Kidney glomerular epithelial cell (primary cell): ENCODE data around the gene NTPCR.
"Not testable (repeated sequence)": the region's sequence is repeated elsewhere in the genome, so short reads cannot be mapped to it uniquely, and the experiment has no call there.

Source experiments
- DNase-seq: peaks from one replicate; lab custom pipeline; 2025; lab: John Stamatoyannopoulos, UW

NTPCR gene

DNA sequence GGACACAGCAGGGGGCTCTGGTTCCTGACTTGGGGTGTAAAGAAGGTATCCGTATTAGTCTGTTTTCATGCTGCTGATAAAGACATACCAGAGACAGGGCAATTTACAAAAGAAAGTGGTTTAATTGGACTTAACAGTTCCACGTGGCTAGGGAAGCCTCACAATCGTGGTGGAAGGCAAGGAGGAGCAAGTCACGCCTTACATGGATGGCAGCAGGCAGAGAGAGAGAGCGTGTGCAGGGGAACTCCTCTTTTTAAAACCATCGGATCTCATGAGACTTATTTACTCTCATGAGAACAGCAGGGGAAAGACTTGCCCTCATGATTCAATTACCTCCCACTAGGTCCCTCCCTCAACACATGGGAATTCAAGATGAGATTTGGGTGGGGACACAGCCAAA, 23.2 kb upstream of the NTPCR start:
- DNase-seq: not testable (repeated sequence)

DNA sequence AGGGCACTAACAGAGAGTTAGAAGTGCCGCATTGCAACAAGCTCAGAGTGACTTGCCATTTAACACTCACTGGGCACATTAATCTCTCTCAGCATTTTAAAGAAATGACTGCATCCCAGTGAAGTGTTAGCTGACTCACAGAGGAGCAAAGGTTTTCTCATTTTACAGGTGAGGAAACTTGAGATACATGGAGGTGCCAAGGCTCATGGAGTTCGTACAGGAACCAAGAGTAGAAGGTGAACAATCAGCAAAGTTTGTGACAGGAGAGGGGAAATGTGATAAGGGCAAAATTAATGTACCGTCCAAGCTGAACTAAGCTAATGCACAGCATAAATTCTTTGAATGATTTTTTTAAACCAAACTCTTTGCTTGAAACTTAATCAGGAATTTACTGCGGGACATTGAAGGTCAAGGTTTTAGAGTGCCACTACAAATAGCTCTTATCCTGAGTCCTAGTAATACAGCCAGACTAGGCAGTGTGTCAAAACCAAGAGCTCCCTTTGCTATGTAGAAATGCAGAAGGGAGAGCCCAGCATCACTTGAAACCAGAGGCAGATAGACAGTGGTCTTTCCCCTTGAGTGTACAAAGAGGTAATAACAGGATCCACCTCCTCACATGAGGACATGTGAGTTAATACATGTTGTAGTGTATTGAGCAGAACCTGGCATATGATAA, 22.4 kb upstream of the NTPCR start:
- DNase-seq: no peak

GRCh38 chr1:232932486-232933425, 17.7 kb upstream of the NTPCR start:
- no peak for DNase-seq

- no peak for DNase-seq
Observed at GRCh38 chr1:232936941-232937340, 13.5 kb upstream of the NTPCR start.

DNA sequence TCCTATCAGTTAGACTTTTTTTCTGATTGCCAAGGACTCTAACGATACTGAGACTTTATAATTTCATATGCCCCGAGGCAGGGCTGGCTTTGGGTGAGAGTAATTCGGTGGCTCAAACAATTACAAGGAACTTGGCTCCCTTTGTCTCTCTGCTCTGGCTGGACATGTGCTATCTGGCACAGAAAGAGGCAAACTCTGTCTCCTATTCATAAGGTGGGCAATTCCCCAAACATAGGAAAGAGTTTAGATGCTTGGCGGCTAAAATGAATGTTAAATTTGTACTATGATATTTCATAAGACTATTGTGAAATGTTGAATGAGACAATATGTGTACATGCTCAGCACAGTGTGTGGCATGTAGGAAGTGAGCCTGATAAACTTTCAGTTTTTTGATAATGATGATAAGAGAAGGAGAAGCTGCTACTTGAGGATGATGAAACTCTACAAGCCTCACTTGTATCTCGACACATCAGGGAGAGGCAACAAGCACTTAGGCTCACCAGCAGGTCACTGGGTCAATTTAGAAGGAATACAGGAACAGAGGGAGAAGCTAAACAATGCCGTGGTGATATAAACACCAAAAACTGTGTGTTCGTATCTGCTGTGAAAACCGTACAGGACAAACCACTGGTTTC, 12.6 kb upstream of the NTPCR start:
- no peak for DNase-seq

- DNase-seq: no peak
Observed at GRCh38 chr1:232938926-232939325, 11.5 kb upstream of the NTPCR start.

DNA sequence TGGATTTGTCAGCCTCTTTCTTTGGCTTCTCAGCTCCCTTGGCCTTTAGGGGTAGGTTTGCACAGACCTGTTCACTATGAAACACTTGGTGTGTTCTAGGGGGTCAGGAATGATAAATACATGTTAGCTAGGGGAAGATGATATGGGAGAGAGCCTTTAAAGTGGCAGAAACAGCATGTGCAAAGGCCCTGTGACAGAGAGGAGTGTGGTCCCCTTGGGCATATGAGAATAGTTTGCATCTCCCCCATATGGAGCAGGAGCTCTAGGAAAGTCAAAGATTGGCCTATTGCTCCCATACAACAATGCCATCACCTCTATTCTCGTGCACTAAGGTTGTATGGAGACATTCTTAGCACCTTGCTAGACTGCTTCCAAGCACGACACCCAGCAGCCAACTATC, 10.7 kb upstream of the NTPCR start:
- DNase-seq: no peak

GRCh38 chr1:232940262-232940661, 10.1 kb upstream of the NTPCR start:
- no peak for DNase-seq

DNA sequence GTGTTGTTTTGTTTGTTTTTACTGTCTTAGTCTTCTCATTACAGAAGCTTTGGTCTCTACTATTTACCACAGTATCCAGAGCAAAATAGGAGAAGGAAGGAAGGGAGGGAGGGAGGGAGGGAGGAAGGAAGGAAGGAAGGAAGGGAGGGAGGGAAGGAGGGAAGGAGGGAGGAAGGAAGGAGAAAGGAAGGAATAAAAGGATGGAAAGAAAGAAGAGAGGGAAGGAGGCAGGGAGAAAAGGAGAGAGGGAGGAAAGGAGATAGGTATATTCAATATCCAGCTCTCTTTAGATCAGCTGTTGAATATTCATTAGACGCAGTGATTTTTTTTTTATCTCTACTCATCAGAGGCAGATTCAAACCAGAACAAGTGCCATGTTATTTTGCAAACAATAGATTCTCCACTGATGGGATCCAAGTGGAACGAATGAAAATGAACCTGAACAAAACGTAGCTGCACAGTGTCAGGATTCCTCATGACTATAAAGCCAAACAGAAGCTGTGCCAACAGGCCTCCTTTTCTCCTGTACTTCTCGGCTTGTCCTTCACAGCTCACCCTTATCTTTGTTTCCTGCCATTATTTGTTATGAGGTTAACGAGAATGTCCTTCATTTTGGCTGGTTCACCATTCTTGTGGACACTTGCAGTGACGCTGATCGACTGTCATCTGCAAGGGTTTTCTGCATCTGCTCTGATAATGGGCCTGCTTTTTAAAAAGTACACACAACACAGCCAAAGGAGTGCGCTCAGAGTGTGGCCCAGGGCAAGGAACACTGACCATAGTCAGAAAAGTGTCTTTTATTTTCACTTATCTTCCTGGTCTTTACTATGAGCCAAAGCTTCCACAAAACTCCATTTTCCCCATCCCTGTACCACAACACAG, 7.8 kb upstream of the NTPCR start:
- DNase-seq: no peak

GRCh38 chr1:232943679-232944252, 6.6 kb upstream of the NTPCR start:
- DNase-seq: no peak

DNA sequence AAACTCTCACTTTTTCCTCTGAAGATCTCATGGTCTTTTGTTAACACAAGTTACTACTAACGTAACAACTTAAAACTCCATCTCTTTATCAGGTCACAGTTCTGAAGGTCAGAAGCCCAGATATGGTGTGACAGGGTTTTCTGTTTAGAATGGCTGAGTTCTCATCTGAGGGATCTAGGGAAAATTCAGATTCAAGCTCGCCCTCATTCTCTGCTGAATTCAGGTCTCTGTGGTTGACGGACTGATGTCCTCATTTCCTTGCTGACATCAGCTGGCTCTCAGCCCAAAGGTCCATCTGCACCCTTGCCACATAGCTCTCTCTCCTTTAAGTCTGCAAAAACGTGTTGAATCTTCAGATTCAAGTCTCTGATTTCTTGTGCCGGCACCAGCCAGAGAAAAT, 6.1 kb upstream of the NTPCR start:
- no peak for DNase-seq

- no peak for DNase-seq
Observed at GRCh38 chr1:232949636-232950196, 695 bp upstream of the NTPCR start.

DNA sequence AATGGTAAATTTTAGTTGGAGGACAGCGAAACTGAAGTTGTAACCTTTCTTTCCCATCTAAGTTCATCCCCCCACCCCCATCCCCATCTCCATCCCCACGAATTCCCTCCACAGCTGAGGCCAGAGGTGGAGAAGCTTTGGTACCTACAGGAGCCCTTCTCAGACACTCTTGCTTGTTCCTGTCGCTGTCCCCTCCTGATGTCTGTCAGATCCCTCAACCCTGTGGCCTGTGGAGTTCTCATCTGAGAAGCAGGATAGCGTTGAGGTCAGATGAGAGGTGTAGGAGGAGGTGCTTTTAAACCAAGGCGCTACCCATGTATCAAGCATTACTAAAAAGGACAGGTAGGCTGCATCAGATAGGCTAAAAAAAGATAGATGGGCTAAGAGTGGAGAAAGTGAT, 769 bp downstream of the NTPCR start:
- DNase-seq: no peak

- DNase-seq: no peak
Observed at GRCh38 chr1:232951605-232952004, 1.2 kb downstream of the NTPCR start.

GRCh38 chr1:232952514-232953499, 2.4 kb downstream of the NTPCR start:
- peak; percentile 44 for DNase-seq

DNA sequence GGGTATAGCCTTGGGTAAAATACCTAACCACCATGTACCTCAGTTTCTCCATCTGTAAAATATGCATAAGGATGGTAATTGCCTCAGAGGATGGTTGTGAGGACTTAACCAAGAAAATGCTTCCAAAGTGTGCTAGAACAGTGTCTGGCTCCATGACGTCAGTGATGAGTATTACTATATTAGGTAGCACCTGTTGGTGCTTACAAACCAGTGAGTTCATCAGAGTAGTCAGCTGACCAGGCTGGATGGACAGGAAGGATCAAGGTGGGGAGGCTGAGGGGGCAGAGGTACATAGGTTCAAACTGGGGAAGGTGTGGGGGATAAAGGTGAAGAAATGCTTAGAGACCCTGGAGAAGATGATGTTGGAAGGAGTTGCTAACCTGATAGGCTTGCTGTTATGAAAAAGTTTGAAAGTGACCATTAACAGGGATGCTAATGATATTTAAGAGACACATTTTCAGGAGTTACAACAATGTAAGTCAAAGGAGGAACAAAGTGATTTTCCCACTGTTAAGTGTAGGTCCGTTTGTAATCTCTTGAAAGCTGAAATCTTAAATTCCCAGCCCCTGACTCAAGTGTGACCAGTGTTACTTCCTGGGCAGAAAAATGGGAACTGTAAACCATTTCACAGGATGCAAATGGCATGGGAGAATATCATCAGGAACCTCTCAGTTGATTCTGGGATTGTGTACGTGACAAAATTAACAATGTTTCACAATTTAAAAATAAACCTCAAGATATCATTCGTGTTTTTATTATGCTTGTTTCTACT, 4.4 kb downstream of the NTPCR start:
- DNase-seq: no peak

GRCh38 chr1:232956081-232956480, 5.7 kb downstream of the NTPCR start:
- no peak for DNase-seq

GRCh38 chr1:232958067-232958466, 7.7 kb downstream of the NTPCR start:
- no peak for DNase-seq
